Keratinocyte (primary cell): ENCODE measurements around the gene PRKX.

Experiments used
- EZH2 ChIP-seq: IDR thresholded peaks from one replicate; pipeline ENCODE4 v1.6.1; 2012; ENCODE audit warnings: inconsistent platforms, mild to moderate bottlenecking, low read length, moderate library complexity
- TF ChIP-seq, protein P1 (sequence below), 3 experiments: IDR thresholded peaks in 1 of 3; conservative IDR thresholded peaks in 1 of 3; optimal IDR thresholded peaks in 1 of 3; 2 replicates in 2 of 3; 3 replicates in 1 of 3; pipeline versions ENCODE3 to v1.5.1; 2011; ENCODE audit warnings: low read length in 3 of 3, mild to moderate bottlenecking in 3 of 3, moderate library complexity in 2 of 3, control low read depth in 1 of 3, inconsistent platforms in 1 of 3; ENCODE audit not compliant: insufficient read depth in 2 of 3; ENCODE audit errors: extremely low read depth in 1 of 3

DNA sequence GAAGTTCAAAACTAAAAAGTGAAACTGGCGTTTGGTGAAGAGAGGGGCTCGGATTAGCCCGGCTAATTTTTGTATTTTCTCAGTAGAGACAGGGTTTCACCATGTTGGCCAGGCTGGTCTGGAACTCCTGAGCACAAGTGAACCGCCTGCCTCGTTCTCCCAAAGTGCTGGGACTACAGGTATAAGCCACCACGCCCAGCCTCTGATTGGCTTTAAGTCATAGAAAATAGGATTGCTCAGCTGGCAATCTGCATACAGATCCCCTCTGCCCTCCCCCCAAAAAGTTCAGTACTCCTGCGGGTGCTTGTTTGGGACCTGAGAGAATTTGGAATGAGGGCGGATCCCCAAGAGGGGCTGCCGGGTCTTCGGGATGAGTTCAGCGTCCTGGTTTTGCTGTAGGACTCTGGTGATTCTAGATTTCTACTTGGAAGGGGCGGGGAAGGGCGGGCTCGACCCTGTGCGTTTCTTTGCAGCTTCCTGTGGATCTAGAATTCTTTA, 537 bp upstream of the PRKX start:
- TF ChIP-seq, protein P1, sequence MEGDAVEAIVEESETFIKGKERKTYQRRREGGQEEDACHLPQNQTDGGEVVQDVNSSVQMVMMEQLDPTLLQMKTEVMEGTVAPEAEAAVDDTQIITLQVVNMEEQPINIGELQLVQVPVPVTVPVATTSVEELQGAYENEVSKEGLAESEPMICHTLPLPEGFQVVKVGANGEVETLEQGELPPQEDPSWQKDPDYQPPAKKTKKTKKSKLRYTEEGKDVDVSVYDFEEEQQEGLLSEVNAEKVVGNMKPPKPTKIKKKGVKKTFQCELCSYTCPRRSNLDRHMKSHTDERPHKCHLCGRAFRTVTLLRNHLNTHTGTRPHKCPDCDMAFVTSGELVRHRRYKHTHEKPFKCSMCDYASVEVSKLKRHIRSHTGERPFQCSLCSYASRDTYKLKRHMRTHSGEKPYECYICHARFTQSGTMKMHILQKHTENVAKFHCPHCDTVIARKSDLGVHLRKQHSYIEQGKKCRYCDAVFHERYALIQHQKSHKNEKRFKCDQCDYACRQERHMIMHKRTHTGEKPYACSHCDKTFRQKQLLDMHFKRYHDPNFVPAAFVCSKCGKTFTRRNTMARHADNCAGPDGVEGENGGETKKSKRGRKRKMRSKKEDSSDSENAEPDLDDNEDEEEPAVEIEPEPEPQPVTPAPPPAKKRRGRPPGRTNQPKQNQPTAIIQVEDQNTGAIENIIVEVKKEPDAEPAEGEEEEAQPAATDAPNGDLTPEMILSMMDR (optimal IDR thresholded peaks at IDR 0.05 in 1 of 3, IDR thresholded peaks at IDR 0.05 in 1 of 3, conservative IDR thresholded peaks at IDR 0.05 in 1 of 3; ENCODE audit: extremely low read depth in 1 of 3, insufficient read depth in 2 of 3, low read length in 3 of 3) = no peak
- TF ChIP-seq EZH2 = no peak
